Neural progenitor cell (in vitro differentiated cells): Measurements from ENCODE around the gene C1RL.

Experiments used
- CTCF ChIP-seq: fragments of 200-600 bp; sonication (generic); IDR thresholded peaks from 2 replicates; pipeline ENCODE4 v1.5.1; 2017; ENCODE audit warnings: antibody characterized with exemption, mild to moderate bottlenecking
- EZH2 ChIP-seq: fragments of 200-600 bp; sonication (generic); IDR thresholded peaks from 2 replicates; pipeline ENCODE4 v1.6.1; 2017; ENCODE audit warnings: antibody characterized with exemption, mild to moderate bottlenecking, moderate library complexity
- EZH2phosphoT487 ChIP-seq: fragments of 200-600 bp; sonication (generic); IDR thresholded peaks from 2 replicates; pipeline ENCODE4 v1.6.1; 2017; ENCODE audit warnings: antibody characterized with exemption

DNA sequence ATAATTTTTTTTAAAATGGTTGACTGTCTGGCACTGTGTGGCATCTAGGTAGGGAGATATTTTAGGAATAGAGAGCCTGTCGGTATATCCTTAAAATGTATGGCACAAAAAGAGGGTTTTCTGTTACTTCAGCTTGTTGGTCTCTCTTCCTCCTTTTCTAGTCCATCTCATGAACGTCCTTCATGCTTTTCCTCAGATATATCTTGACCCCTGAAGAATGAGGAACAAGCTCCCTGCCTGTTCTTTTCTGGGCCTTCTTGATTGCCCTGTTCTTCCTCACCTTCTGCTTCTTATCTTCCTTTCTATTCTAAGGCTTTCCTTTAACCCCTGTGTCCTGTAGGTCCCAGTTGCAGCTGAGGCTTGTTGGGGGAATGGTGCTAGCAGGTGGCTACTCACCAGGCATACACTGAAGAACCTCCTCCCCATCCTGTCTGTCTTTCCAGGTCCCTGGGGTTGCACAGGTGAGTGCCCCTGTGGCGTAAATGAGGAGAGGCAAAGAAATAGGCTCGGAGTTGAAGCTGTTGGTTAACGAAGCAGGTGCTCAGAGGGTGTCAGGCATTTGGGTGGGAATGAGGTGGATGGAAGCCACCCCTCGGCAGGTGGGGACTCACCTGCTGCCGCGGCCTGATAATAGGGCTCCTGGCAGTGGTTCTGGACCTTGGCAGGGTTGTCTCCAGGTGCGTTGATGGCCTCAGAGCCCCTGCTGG is 9.6 kb downstream of the C1RL start:
- TF ChIP-seq CTCF (no peak), EZH2 (no peak), EZH2phosphoT487 (no peak)
